Left kidney (tissue), 2 donors: ENCODE data around the gene GADD45B. TPM values are rescaled to one million over a fixed set of nuclear protein-coding genes. Genes with fewer than 3 reads are reported as not detected.
"Not testable (repeated sequence)": the region's sequence is repeated elsewhere in the genome, so short reads cannot be mapped to it uniquely, and the experiment has no call there.

ENCODE experiments used
- DNase-seq: peaks from one replicate; pipeline ENCODE4 v3.0.0-alpha.2; 2013
- polyA plus RNA-seq: library from polyadenylated mRNA; unstranded; fragments of 120-200 nt; gene quantifications from one replicate; pipeline ENCODE4 v1.2.1, GENCODE V29; 2013; ENCODE audit not compliant: insufficient read length

Gene GADD45B
- polyA plus RNA-seq, 1 donor = 7.6 TPM

DNA sequence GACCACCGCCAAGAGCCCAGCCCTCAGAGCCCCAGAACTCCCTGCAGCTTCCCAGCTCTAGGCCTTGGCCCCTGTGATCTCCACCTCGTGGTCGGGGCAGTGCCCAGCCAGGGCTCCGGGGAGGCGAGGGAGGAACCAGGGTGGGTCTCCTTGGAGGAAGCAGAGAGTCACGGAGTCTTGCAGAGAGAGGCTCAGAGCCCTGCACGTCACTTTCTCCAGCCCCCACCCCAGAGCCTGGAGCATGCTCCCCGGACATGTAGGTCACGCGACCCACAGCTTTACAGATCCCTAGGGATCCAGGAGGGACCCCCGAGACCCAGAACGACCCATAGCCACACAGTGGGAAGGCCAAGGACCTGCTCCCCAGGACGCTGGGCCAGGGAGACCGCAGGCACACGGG lies 11.9 kb downstream of the GADD45B start:
- no peak for DNase-seq

DNA sequence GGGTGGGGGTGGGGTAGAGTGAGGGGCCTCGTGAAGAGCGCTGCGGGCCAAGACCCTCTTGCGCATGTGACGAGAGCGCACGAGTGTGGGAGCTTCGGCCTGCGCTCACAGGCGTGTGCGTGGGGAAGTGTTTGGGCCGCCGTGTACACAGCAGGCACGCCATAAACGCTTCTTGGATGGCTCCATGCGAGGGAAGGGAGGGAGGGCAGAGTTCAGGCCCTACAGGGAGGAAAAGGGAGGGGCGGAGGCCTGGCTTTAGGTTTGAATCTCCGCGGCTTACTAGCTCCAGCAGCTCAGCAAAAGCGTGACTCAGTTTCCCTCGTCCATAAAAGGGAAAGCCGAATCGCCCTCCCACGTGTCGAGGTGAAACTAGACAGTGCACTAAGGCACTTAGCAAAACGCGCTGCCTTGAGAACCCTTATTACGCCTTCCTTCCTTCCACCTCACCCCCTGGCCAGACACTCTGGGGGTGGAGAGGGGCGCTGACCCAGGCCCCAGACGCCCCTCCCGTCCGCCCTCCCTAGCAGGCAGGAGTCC lies 12.5 kb downstream of the GADD45B start:
- no peak for DNase-seq

DNA sequence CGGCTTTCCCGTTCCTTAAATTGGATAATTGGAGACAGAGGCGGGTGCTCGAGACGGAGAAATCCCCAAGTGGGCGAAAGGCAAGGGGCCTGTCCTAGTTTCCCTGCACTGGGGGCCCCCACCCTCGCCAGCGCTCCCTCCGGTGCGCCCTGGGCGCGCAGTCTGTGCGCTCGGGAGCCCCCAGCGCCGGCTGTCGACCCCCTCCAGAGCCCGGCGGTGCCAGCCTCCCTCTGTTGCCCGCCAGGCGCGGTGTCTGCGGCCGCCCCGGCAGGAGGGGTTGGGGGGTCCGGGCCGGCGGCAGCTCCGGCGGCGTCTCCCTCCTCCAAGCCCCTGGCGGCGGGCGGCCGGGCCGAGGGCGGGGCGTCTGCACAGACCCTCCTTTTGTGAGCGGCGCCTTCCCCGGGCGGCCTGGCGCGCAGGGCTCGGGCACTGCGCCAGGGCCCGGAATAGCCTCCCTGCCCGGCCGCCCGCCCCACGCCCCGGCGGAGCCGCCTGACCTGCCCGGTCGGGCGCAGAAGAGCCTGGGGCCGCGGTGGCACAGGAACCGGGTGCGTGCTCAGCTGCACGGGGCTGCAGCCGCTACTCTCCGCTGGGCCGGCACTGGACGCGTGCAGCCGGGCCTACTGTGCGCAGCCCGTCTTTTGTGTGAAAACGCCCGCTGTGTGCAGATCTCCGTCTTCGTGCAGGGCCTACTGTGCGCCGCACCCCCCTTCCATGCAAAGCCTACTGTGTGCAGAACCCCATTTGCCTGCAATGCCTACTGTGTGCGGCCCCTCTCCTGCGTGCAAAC lies 13.2 kb downstream of the GADD45B start:
- no peak for DNase-seq

- DNase-seq = no peak
Observed at GRCh38 chr19:2490659-2491058, 14.7 kb downstream of the GADD45B start.

DNA sequence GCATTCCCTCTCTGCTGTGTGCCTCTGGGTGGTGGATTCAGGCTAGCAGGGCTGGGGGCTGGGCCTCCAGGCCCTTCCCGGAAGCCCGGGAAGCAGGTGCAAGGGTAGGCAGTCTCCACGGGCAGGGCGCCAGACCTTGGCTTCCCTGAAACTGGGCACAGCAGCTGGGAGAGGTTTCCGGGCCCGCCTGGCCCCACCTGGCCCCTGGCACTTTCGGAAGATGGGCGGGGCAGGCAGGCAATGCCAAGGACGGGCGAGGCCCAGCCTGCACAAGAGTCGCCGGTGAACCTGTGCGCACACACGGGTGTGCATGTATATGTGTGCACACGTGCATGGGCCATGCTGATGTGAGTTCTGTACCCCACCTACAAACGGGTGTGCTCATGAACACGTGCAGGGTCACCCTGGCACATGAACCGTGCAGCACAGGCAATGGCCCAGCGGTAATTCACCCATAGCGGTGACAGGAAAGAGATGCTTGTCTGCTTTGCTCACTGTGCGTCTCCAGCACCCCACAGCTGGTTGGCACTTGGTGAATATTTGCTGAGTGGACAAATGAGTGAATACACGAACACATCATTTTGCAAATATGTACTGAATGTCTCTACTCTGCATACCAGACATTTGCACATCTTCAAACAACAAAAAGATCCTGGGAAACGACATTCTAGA lies 15.3 kb downstream of the GADD45B start:
- DNase-seq = no peak

- DNase-seq = no peak
Observed at GRCh38 chr19:2492870-2493269, 16.9 kb downstream of the GADD45B start.

DNA sequence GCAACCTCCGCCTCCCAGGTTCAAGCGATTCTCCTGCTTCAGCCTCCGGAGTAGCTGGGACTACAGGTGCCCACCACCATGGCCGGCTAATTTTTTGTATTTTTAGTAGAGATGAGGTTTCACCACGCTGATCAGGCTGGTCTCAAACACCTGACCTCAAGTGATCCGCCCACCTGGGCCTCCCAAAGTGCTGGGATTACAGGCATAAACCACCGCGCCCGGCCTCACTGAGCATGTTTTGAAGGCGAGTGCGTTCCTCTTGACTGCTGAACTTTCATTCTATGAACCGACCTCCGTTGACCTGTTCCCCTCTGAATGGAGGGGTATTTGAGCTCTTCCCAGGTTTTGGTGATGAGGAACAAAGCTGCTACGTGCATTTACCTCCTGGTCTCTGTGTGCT lies 17.5 kb downstream of the GADD45B start:
- not testable (repeated sequence) for DNase-seq

DNA sequence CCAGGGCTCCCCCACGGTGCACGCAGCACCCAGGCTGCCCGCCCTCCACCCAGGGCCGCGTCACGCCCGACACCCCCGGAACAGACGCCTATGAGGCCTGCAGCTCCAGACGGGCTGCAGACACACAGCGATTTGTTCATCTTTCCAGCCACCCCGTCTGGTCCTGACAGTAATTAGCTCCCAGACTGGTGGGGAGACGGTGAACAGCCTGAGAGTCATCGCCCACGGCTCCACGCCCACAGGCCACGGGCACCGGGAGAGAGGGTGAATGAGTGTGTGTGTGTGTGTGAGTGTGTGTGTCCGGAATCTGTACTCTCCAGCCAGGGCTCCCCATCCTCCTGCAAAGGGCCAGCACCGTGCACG lies 18.1 kb downstream of the GADD45B start:
- no peak for DNase-seq

GRCh38 chr19:2494447-2495129 lies 18.7 kb downstream of the GADD45B start:
- no peak for DNase-seq

DNA sequence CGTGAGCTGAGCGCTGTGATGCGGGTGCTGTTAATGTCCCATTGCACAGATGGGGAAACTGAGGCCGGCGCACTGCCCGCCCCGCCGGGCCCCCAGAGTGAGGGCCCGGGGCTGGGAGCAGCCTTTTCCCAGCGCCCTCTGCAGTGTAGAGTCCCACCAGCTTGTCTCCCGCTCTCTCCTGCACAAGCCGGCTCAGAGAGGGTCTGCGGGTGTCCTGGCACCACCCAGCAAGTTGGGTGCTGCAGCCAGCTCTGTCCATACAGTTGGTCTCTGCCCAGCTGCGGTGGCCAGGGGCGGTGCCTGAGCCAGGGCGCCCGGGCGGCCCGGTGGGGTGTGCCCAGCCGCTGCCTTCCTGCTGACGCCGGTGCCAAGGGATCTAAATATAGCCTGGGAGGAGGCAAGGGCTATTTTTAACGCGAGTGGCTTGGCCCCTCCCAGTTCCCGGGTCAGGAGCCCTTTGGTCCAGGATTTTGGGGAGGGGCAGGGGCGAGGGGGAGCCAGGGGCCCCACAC lies 19.3 kb downstream of the GADD45B start:
- DNase-seq = no peak

GRCh38 chr19:2495651-2496316 lies 19.9 kb downstream of the GADD45B start:
- DNase-seq = no peak

DNA sequence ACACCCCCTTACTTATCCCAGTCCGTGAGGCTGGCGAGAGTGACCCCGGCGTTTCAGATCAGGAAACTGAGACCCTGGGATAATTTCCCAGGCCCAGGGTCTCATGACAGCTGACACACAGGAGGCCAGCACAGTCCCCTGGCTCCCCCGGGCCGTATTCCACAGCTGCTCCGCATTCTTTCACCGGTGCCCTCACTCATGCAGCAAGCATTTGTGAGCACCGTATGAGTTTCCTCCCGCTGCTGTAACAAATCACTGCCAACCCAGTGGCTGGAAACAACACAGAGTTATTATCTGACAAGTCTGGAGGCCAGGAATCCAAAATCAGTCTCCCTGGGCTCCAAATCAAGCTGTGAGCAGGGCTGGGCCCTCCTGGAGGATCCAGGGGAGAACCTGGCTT lies 21.3 kb downstream of the GADD45B start:
- DNase-seq = no peak

DNA sequence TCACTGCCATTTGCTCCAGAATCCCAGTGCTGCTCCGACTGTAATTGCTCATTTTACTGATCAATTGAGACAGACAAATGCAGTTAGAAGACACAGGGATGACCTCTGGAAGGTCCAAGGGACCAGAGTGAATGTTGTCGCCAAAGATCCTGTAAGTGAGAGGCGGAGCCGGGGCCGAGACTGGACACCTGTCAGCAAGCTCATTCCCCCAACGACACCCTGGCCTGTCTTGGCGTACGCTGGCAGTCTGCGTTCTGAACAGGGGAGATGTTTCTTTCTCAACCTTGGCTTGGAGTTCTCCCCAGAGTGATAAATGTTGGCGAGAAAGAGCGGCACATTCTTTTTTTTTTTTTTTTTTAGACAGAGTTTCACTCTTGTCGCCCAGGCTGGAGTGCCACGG lies 24.2 kb downstream of the GADD45B start:
- DNase-seq = no peak

DNA sequence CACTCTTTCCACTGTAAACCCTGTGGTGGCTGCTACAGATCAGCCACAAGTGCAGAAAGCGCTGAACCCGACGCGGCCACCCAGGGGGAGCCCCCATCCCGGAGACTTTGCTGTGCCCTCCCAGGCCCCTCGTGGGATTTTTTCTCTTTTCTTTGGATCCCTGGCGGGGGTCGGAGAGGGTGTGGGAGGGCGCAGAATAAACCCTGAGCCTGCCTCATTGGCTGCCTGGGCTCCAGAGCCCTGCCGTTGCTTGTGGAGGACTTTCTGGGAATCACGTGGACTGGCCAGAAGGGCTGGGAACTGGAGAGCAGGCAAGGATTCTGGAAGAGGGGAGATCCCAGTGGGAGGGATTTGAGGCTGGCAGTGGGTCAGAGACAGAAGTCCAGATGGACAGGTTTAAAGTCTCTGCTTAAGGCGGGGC lies 24.9 kb downstream of the GADD45B start:
- no peak for DNase-seq

DNA sequence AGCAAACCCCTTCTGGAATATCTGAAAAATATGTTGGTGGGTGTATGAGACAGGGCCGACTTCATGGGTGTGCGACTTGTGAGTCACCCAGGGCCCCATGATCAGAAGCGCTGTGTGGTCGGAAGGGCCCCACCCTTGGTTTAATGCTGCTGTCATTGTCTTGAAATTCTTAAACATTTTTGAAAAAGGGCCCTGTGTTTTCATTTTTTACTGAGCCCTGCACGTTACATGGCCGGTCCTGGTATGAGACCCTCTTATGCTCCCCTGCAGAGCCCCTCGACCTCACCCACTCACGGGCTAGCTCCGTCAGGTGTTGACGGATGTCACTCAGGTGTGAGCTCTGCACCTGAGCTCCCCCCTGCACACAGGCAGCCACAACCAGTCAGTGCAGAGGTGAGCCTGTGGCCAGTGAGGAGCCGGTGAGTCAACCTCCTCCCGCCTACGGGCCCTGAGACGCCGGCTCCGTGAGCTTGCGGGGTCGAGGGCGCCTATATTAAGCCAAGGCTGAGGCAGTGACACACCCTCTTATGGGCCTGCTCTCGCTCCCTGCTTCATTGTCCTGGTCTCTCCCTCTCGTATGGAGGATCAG lies 27.7 kb downstream of the GADD45B start:
- DNase-seq = no peak

DNA sequence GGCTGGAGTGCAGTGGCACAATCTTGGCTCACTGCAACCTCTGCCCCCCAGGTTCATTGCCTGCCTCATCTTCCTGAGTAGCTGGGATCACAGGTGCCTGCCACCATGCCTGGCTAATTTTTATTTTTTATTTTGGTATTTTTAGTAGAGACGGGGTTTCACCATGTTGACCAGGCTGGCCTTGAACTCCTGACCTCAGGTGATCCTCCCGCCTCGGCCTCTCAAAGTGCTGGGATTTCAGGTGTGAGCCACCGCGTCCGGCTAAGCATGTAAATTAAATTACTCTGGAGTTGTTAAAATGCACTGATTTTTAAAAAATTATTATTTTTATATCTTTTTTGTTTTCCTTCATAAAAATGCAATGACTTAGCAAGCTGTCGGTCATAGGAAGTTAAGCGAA lies 30.7 kb downstream of the GADD45B start:
- DNase-seq = not testable (repeated sequence)

DNA sequence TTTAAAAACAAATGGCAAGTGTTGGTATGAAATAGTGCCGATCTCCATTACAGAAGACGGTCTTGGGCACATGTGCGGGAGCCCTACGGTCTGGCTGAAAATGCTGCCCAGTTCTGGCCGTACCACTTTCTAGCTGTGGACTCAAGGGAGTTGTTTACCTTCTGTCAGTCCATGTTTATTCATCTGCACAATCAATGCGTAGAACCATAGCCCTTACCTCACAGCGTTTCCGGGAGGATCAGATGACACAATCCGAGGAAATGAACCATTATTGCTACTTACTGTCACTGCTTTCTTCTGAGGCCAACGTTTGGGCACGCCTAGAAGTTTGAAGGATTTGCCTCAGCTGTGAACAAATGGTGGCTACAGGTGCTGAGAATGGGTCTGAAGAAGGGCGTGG lies 31.2 kb downstream of the GADD45B start:
- DNase-seq = peak; percentile 70

GRCh38 chr19:2509096-2509495 lies 33.2 kb downstream of the GADD45B start:
- DNase-seq = no peak

DNA sequence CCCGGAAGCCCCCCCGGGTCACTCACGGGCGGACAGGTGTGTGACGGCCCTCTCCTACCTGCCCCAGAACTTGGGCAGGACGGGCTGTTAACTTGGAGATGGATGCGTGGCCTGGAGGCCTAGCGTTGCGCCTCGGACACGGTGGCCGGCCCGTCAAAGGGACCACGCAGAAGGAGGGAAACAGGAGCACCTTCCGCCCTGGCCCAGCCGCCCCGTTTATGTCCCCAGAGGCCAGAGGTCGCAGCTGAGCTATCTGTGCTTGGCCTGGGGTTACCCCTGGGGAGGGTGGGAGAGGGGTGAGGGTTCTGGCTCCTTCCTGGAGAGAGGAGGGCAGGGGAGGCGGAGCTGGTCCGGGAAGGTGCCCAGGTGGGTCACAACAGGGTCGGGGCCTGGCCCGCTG lies 35.6 kb downstream of the GADD45B start:
- no peak for DNase-seq

- DNase-seq = no peak
Observed at GRCh38 chr19:2511991-2512390, 36.1 kb downstream of the GADD45B start.

DNA sequence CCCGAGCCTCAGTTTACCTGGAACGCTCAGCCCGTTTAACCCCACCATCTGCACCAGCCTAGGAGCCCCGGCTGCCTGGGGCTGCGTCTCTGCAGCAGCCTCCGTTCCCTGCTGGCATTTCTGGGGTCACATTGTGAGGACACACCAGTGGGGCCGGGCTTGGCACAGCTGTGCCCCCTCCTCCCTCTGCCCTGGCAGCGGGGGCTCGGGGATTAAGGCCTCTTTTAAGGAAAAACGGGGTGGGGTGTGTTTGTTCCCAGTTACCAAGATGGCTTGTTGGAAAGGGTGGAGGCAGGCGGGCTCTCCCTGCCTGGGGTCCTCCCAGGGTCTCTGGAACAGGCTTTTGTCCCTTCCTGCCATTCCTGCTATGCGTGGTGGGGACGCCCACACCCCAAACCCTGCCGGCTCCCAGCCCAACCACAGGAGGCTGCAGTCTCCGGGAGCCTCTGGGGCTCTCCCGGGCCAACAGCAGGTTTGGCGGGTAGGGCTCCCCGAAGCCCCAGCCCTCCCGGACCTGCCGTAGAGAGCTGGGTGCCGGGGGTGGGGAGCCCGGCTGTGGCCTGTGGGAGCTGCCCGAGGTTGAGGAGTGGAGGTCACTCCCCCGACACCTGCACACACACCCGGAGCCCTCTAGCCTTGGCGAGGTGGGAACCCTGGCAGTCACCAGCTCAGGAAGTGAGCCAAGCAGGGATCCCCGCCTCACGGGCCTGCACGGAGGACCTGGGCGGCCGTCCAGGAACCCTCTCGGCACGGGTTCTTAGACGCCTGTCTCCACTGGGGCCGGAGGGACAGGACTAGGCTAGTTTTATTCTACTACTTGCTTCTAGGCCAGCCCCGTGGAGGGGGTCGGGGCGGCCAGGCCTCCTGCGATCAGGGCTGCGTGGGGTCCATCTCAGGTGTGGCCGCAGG lies 36.9 kb downstream of the GADD45B start:
- no peak for DNase-seq
